DOHH2 (cell line): ENCODE measurements around the gene CLCA4.

Experiments
- H3F3A ChIP-seq: fragments of 200-600 bp; sonication (generic), shearing (Covaris generic); 2 replicates; pipeline ENCODE4 v1.6.0; 2016; ENCODE audit warnings: antibody characterized with exemption, mild to moderate bottlenecking; ENCODE audit not compliant: control insufficient read depth, insufficient read depth
- H3K27ac ChIP-seq: fragments of 200-600 bp; sonication (generic); 2 replicates; pipeline ENCODE4 v1.5.1; 2014; ENCODE audit warnings: low read depth, mild to moderate bottlenecking, low read length, moderate library complexity
- H3K27me3 ChIP-seq: fragments of 200-600 bp; sonication (generic); 2 replicates; pipeline ENCODE4 v1.6.1; 2014; ENCODE audit warnings: mild to moderate bottlenecking, low read length, mixed read lengths; ENCODE audit not compliant: control insufficient read depth
- H3K36me3 ChIP-seq: fragments of 200-600 bp; sonication (generic); 2 replicates; pipeline ENCODE4 v1.6.1; 2014; ENCODE audit warnings: mild to moderate bottlenecking, low read length, moderate library complexity, mixed read lengths; ENCODE audit not compliant: control insufficient read depth
- H3K4me1 ChIP-seq: fragments of 200-600 bp; sonication (generic); 2 replicates; pipeline ENCODE4 v1.6.1; 2014; ENCODE audit warnings: mild to moderate bottlenecking, low read length, mixed read lengths; ENCODE audit not compliant: control insufficient read depth
- H3K4me2 ChIP-seq: fragments of 200-600 bp; sonication (generic); 2 replicates; pipeline ENCODE4 v1.6.0; 2014; ENCODE audit warnings: mild to moderate bottlenecking, low read length, moderate library complexity
- H3K4me3 ChIP-seq: fragments of 200-600 bp; sonication (generic); 2 replicates; pipeline ENCODE4 v1.5.1; 2014; ENCODE audit warnings: mild to moderate bottlenecking, low read length, mixed read lengths
- H3K79me2 ChIP-seq: fragments of 200-600 bp; sonication (generic); 2 replicates; pipeline ENCODE4 v1.6.1; 2014; ENCODE audit warnings: mild to moderate bottlenecking, low read length, mixed read lengths; ENCODE audit not compliant: control insufficient read depth
- H3K9me2 ChIP-seq: fragments of 200-600 bp; sonication (generic); replicated peaks from 2 replicates; pipeline ENCODE4 v1.6.1; 2014; ENCODE audit warnings: mild to moderate bottlenecking, low read length, mixed read lengths; ENCODE audit not compliant: control insufficient read depth
- H3K9me3 ChIP-seq: fragments of 200-600 bp; sonication (generic); 2 replicates; pipeline ENCODE4 v1.6.1; 2014; ENCODE audit warnings: antibody characterized with exemption, low read length, mixed read lengths; ENCODE audit not compliant: control insufficient read depth, insufficient read depth
- H4K20me1 ChIP-seq: fragments of 200-600 bp; sonication (generic); 2 replicates; pipeline ENCODE4 v1.6.0; 2014; ENCODE audit warnings: low read depth, mild to moderate bottlenecking, antibody characterized with exemption, low read length, moderate library complexity; ENCODE audit not compliant: control insufficient read depth, insufficient read depth
- CTCF ChIP-seq: fragments of 200-600 bp; sonication (generic); IDR thresholded peaks from one replicate; pipeline ENCODE4 v1.5.1; 2014; ENCODE audit warnings: antibody characterized with exemption, mild to moderate bottlenecking, low read depth, low read length; ENCODE audit not compliant: poor library complexity, severe bottlenecking
- EZH2phosphoT487 ChIP-seq: fragments of 200-600 bp; sonication (generic); IDR thresholded peaks from 2 replicates; pipeline ENCODE4 v1.6.1; 2017; ENCODE audit warnings: borderline replicate concordance, mild to moderate bottlenecking, antibody characterized with exemption, low read length, moderate library complexity, mixed read lengths

Gene CLCA4

GRCh38 chr1:86546787-86547221 lies at the start of gene CLCA4:
Gene CLCA4 (plus strand): TSS chr1:86547078. CDS start chr1:86547120, 42 bp downstream.
- Histone ChIP-seq H3K9me2 (no peaks in the 10 kb centered on the region), H4K20me1 (no peaks in the 10 kb centered on the region), H3K79me2 (no peaks in the 10 kb centered on the region), H3K9me3 (no peaks in the 10 kb centered on the region), H3K27ac (no peak within 1 kb of the TSS), H3K4me1 (no peaks in the 10 kb centered on the region), H3K27me3 (no peaks in the 10 kb centered on the region), H3K4me3 (no peak within 1 kb of the TSS), H3K4me2 (no peak within 1 kb of the TSS), H3F3A (no peaks in the 10 kb centered on the region), H3K36me3 (no peaks in the 10 kb centered on the region)
- TF ChIP-seq CTCF: no peak

GRCh38 chr1:86498281-86498680 lies 48.6 kb upstream of the CLCA4 start:
- no peaks in the 10 kb centered on the region for H3F3A ChIP-seq
- no peak overlapping the region for H3K4me3 ChIP-seq
- no peak overlapping the region for H3K27ac ChIP-seq
- H3K79me2 ChIP-seq: no peaks in the 10 kb centered on the region
- H3K27me3 ChIP-seq: peaks cover 19% of the 10 kb centered on the region
- H3K9me2 ChIP-seq: no peaks in the 10 kb centered on the region
- TF ChIP-seq EZH2phosphoT487 (no peak), CTCF (no peak)
- H4K20me1 ChIP-seq: no peaks in the 10 kb centered on the region
- no peaks in the 10 kb centered on the region for H3K36me3 ChIP-seq
- no peak overlapping the region for H3K4me2 ChIP-seq
- peaks cover 11% of the 10 kb centered on the region for H3K4me1 ChIP-seq
- no peaks in the 10 kb centered on the region for H3K9me3 ChIP-seq

- no peaks in the 10 kb centered on the region for H3K36me3 ChIP-seq
- H3K4me1 ChIP-seq: peaks cover 11% of the 10 kb centered on the region
- H3F3A ChIP-seq: no peaks in the 10 kb centered on the region
- no peaks in the 10 kb centered on the region for H3K9me2 ChIP-seq
- TF ChIP-seq EZH2phosphoT487 (no peak), CTCF (peak; percentile 96)
- H3K27me3 ChIP-seq: peaks cover 28% of the 10 kb centered on the region
- H3K4me3 ChIP-seq: no peak overlapping the region
- no peaks in the 10 kb centered on the region for H3K9me3 ChIP-seq
- no peaks in the 10 kb centered on the region for H4K20me1 ChIP-seq
- no peaks in the 10 kb centered on the region for H3K79me2 ChIP-seq
- no peak overlapping the region for H3K27ac ChIP-seq
- H3K4me2 ChIP-seq: no peak overlapping the region
Measured at GRCh38 chr1:86499987-86500593, 46.8 kb upstream of the CLCA4 start.
